Fibroblast of lung (primary cell): ENCODE measurements around the gene SPCS3. TPM values are rescaled to one million over a fixed set of nuclear protein-coding genes. Genes with fewer than 3 reads are reported as not detected.

Experiments used
- DNase-seq, 2 donors: peaks; one replicate each; pipeline versions ENCODE4 v3.0.0 to v3.0.0-alpha.2; 2010; ENCODE audit warnings: low read depth in 2 of 2
- H2AFZ ChIP-seq: 2 replicates; pipeline ENCODE4 v1.5.1; 2012; ENCODE audit warnings: low read length, control low read depth, inconsistent platforms
- H3K27ac ChIP-seq: 2 replicates; pipeline ENCODE4 v1.5.1; 2011; ENCODE audit warnings: low read length, control low read depth; ENCODE audit not compliant: insufficient read depth
- H3K27me3 ChIP-seq: 2 replicates; pipeline ENCODE4 v1.5.1; 2011; ENCODE audit warnings: mild to moderate bottlenecking, low read length; ENCODE audit not compliant: control insufficient read depth, insufficient read depth
- H3K36me3 ChIP-seq: 2 replicates; pipeline ENCODE4 v1.5.1; 2011; ENCODE audit warnings: low read length; ENCODE audit not compliant: control insufficient read depth, insufficient read depth
- H3K4me1 ChIP-seq: 2 replicates; pipeline ENCODE4 v1.5.1; 2011; ENCODE audit warnings: low read length; ENCODE audit not compliant: control insufficient read depth, insufficient read depth; ENCODE audit errors: extremely low read depth
- H3K4me2 ChIP-seq: 2 replicates; pipeline ENCODE4 v1.5.1; 2011; ENCODE audit warnings: low read length, control low read depth; ENCODE audit not compliant: insufficient read depth; ENCODE audit errors: extremely low read depth
- H3K4me3 ChIP-seq, 4 experiments: fragments of 200-600 bp in 1 of 4; sonication (generic) in 1 of 4; replicated peaks in 1 of 4; 2 replicates each; pipeline ENCODE4 v1.5.1; 2011 to 2016; ENCODE audit warnings: low read length in 4 of 4, low read depth in 3 of 4, mild to moderate bottlenecking in 3 of 4, control low read depth in 2 of 4, inconsistent platforms in 1 of 4, mixed read lengths in 1 of 4; ENCODE audit not compliant: insufficient read depth in 1 of 4; ENCODE audit errors: control extremely low read depth in 1 of 4
- H3K79me2 ChIP-seq: 2 replicates; pipeline ENCODE4 v1.5.1; 2012; ENCODE audit warnings: mild to moderate bottlenecking, low read length, inconsistent platforms; ENCODE audit not compliant: control insufficient read depth, insufficient read depth
- H3K9ac ChIP-seq: 2 replicates; pipeline ENCODE4 v1.5.1; 2011; ENCODE audit warnings: mild to moderate bottlenecking, low read length, control low read depth; ENCODE audit not compliant: insufficient read depth
- H3K9me3 ChIP-seq: 2 replicates; pipeline ENCODE4 v1.5.1; 2012; ENCODE audit warnings: low read depth, low read length; ENCODE audit not compliant: control insufficient read depth, insufficient read depth
- H4K20me1 ChIP-seq: 2 replicates; pipeline ENCODE4 v1.5.1; 2011; ENCODE audit warnings: low read length; ENCODE audit not compliant: control insufficient read depth, insufficient read depth; ENCODE audit errors: extremely low read depth
- EZH2 ChIP-seq: IDR thresholded peaks from 2 replicates; pipeline ENCODE4 v1.5.1; 2012; ENCODE audit warnings: low read length, control low read depth, mild to moderate bottlenecking; ENCODE audit errors: missing control alignments
- polyA plus RNA-seq, 2 donors: library from polyadenylated mRNA; depleted of rRNA in 1 of 2; stranded (reverse) in 1 of 2; unstranded in 1 of 2; fragments of >200 nt; gene quantifications; 2 replicates each; pipeline ENCODE4 v1.2.1, GENCODE V29; 2011 to 2012; ENCODE audit warnings: missing spikeins in 1 of 2
- total RNA-seq: library from RNA; depleted of rRNA; stranded (reverse); fragments of >200 nt; gene quantifications from 2 replicates; pipeline ENCODE4 v1.2.1, GENCODE V29; 2014
- TF ChIP-seq, protein P1 (sequence below), 2 donors: IDR thresholded peaks in 1 of 2; conservative IDR thresholded peaks in 1 of 2; 1 replicate in 1 of 2; 2 replicates in 1 of 2; pipeline ENCODE4 v1.5.1; 2011 to 2012; ENCODE audit warnings: low read length in 2 of 2, control low read depth in 1 of 2, inconsistent platforms in 1 of 2, low read depth in 1 of 2, mild to moderate bottlenecking in 1 of 2

Gene SPCS3
- total and polyA plus RNA-seq, 2 donors (not counting 1 experiment from before 2014, with no cell fraction given) = 72.3 to 84.3 TPM

- Histone ChIP-seq H3K79me2 (no peaks in the 10 kb centered on the region), H3K4me1 (peaks cover 2% of the 10 kb centered on the region), H3K9me3 (no peaks in the 10 kb centered on the region), H3K9ac (no peak overlapping the region), H3K27ac (no peak overlapping the region), H4K20me1 (no peaks in the 10 kb centered on the region), H3K36me3 (no peaks in the 10 kb centered on the region), H3K27me3 (no peaks in the 10 kb centered on the region), H3K4me2 (no peak overlapping the region), H3K4me3 (no peak overlapping the region), H2AFZ (no peak overlapping the region)
- no peak for DNase-seq
- TF ChIP-seq EZH2 = no peak
- TF ChIP-seq, protein P1, sequence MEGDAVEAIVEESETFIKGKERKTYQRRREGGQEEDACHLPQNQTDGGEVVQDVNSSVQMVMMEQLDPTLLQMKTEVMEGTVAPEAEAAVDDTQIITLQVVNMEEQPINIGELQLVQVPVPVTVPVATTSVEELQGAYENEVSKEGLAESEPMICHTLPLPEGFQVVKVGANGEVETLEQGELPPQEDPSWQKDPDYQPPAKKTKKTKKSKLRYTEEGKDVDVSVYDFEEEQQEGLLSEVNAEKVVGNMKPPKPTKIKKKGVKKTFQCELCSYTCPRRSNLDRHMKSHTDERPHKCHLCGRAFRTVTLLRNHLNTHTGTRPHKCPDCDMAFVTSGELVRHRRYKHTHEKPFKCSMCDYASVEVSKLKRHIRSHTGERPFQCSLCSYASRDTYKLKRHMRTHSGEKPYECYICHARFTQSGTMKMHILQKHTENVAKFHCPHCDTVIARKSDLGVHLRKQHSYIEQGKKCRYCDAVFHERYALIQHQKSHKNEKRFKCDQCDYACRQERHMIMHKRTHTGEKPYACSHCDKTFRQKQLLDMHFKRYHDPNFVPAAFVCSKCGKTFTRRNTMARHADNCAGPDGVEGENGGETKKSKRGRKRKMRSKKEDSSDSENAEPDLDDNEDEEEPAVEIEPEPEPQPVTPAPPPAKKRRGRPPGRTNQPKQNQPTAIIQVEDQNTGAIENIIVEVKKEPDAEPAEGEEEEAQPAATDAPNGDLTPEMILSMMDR (conservative IDR thresholded peaks at IDR 0.05 in 1 of 2, IDR thresholded peaks at IDR 0.05 in 1 of 2; ENCODE audit: low read depth in 1 of 2, low read length in 2 of 2) = no peak
Measured at GRCh38 chr4:176289561-176289960, 30.2 kb upstream of the SPCS3 start.

GRCh38 chr4:176290520-176290919, 29.2 kb upstream of the SPCS3 start:
- Histone ChIP-seq H3K9ac (no peak overlapping the region), H3K4me2 (no peak overlapping the region), H3K9me3 (no peaks in the 10 kb centered on the region), H3K79me2 (no peaks in the 10 kb centered on the region), H3K4me3 (no peak overlapping the region), H3K27ac (no peak overlapping the region), H2AFZ (no peak overlapping the region), H3K4me1 (peaks cover 2% of the 10 kb centered on the region), H4K20me1 (no peaks in the 10 kb centered on the region), H3K36me3 (no peaks in the 10 kb centered on the region), H3K27me3 (no peaks in the 10 kb centered on the region)
- no peak for TF ChIP-seq EZH2
- TF ChIP-seq, protein P1 (conservative IDR thresholded peaks at IDR 0.05 in 1 of 2, IDR thresholded peaks at IDR 0.05 in 1 of 2; ENCODE audit: low read depth in 1 of 2, low read length in 2 of 2) = no peak
- DNase-seq = no peak

GRCh38 chr4:176291748-176292147, 28.0 kb upstream of the SPCS3 start:
- no peaks in the 10 kb centered on the region for H4K20me1 ChIP-seq
- no peak overlapping the region for H3K9ac ChIP-seq
- no peak overlapping the region for H3K27ac ChIP-seq
- DNase-seq = no peak
- H3K4me3 ChIP-seq = no peak overlapping the region
- no peaks in the 10 kb centered on the region for H3K36me3 ChIP-seq
- H3K27me3 ChIP-seq = no peaks in the 10 kb centered on the region
- H3K9me3 ChIP-seq = no peaks in the 10 kb centered on the region
- H2AFZ ChIP-seq = no peak overlapping the region
- TF ChIP-seq, protein P1 (conservative IDR thresholded peaks at IDR 0.05 in 1 of 2, IDR thresholded peaks at IDR 0.05 in 1 of 2; ENCODE audit: low read depth in 1 of 2, low read length in 2 of 2) = no peak
- no peak for TF ChIP-seq EZH2
- no peak overlapping the region for H3K4me2 ChIP-seq
- H3K79me2 ChIP-seq = no peaks in the 10 kb centered on the region
- H3K4me1 ChIP-seq = peaks cover under 1% of the 10 kb centered on the region
